ENCODE measurements around the gene TRIP13.

TRIP13 gene

GRCh38 chr5:948472-949274 is 56.0 kb downstream of the TRIP13 start:
- no peak for TF ChIP-seq CTCF (IDR thresholded peaks at IDR 0.05)

GRCh38 chr5:949275-949543 is 56.5 kb downstream of the TRIP13 start:
- TF ChIP-seq CTCF (IDR thresholded peaks at IDR 0.05) = no peak

- TF ChIP-seq CTCF (IDR thresholded peaks at IDR 0.05) = no peak
Measured at GRCh38 chr5:949815-950560, 57.3 kb downstream of the TRIP13 start.

GRCh38 chr5:951940-952596 is 59.4 kb downstream of the TRIP13 start:
- TF ChIP-seq CTCF (IDR thresholded peaks at IDR 0.05) = no peak

- TF ChIP-seq CTCF (IDR thresholded peaks at IDR 0.05) = no peak
Measured at GRCh38 chr5:952597-953271, 60.0 kb downstream of the TRIP13 start.

- TF ChIP-seq CTCF (IDR thresholded peaks at IDR 0.05) = no peak
Measured at GRCh38 chr5:953535-954449, 61.1 kb downstream of the TRIP13 start.
